A549 (cell line): ENCODE data around the gene STRA8. TPM values are rescaled to one million over a fixed set of nuclear protein-coding genes. Genes with fewer than 3 reads are reported as not detected.
A peak's percentile ranks its signal among the peaks of the same experiment; 100 is the strongest.

Experiments
- ATAC-seq, 2 experiments: fragments of 200-7000 bp in 1 of 2; fragments of >200 bp in 1 of 2; cut with Nextera tagmentation in 1 of 2; cut with Tn5 transposase in 1 of 2; 3 replicates each; pipeline versions ENCODE4 v1.8.0 to v1.9.1; 2018 to 2020; ENCODE audit warnings: mild to moderate bottlenecking in 1 of 2, moderate library complexity in 1 of 2
- CTCF ChIA-PET: fragments of 300-600 bp; sonication (Branson Sonifier 250); formaldehyde crosslinking; extraction: SDS; loops from one replicate; lab custom pipeline; 2021; ENCODE audit warnings: antibody characterized with exemption, inconsistent platforms; lab: Yijun Ruan, JAX
- POLR2A ChIA-PET: fragments of 350-600 bp; formaldehyde crosslinking; extraction: SDS; loops from one replicate; lab custom pipeline; 2021; ENCODE audit warnings: antibody characterized with exemption, inconsistent platforms; lab: Yijun Ruan, JAX
- DNase-seq, 2 experiments: peaks; one replicate each; pipeline versions ENCODE4 v3.0.0 to v3.0.0-alpha.2; 2011 to 2016; ENCODE audit warnings: low read depth in 1 of 2, low spot score in 1 of 2
- FAIRE-seq: peaks from 2 replicates; lab custom pipeline; 2011; peaks lifted over from hg19 to GRCh38; lab: Jason Lieb, UNC
- H3K27ac ChIP-seq, 2 experiments: fragments of >200 bp; sonication (Bioruptor Twin); formaldehyde crosslinking; 3 replicates each; pipeline ENCODE4 v1.5.1; 2016 to 2017
- H3K4me1 ChIP-seq: fragments of >200 bp; sonication (Bioruptor Twin); formaldehyde crosslinking; 3 replicates; pipeline ENCODE4 v1.6.1; 2016
- H3K4me2 ChIP-seq: fragments of >200 bp; sonication (Bioruptor Twin); formaldehyde crosslinking; 3 replicates; pipeline ENCODE4 v1.6.1; 2016
- H3K4me3 ChIP-seq: fragments of >200 bp; sonication (Bioruptor Twin); formaldehyde crosslinking; 3 replicates; pipeline ENCODE4 v1.5.1; 2016
- H3K9me3 ChIP-seq: fragments of >200 bp; sonication (Bioruptor Twin); formaldehyde crosslinking; 3 replicates; pipeline ENCODE4 v1.6.1; 2016
- CBX8 ChIP-seq: fragments of 200-600 bp; sonication (generic); IDR thresholded peaks from 2 replicates; pipeline ENCODE4 v1.6.1; 2016
- CEBPB ChIP-seq, 2 experiments: fragments of >200 bp in 1 of 2; sonication (Bioruptor Twin) in 1 of 2; formaldehyde crosslinking in 1 of 2; IDR thresholded peaks; 2 replicates each; pipeline ENCODE4 v1.6.1; 2012 to 2016
- CHD4 ChIP-seq: fragments of 200-600 bp; sonication (generic); IDR thresholded peaks from 2 replicates; pipeline ENCODE4 v1.6.1; 2016; ENCODE audit warnings: antibody characterized with exemption, mild to moderate bottlenecking, borderline replicate concordance
- EHMT2 ChIP-seq: fragments of 200-600 bp; sonication (generic); IDR thresholded peaks from 2 replicates; pipeline ENCODE4 v1.6.1; 2016; ENCODE audit warnings: antibody characterized with exemption, low read depth, mild to moderate bottlenecking, moderate library complexity
- FOSB ChIP-seq: fragments of 250-450 bp; sonication (Bioruptor Pico); IDR thresholded peaks from 2 replicates; pipeline ENCODE4 v1.5.0; 2020; ENCODE audit warnings: mild to moderate bottlenecking, moderate library complexity
- HDAC2 ChIP-seq: fragments of 200-600 bp; sonication (generic); IDR thresholded peaks from 2 replicates; pipeline ENCODE4 v1.6.1; 2016
- HEYL ChIP-seq: fragments of 250-450 bp; sonication (Bioruptor Pico); IDR thresholded peaks from 2 replicates; pipeline ENCODE4 v1.8.0; 2021; ENCODE audit warnings: mild to moderate bottlenecking, moderate library complexity
- HOXA7 ChIP-seq: fragments of 250-450 bp; sonication (Bioruptor Pico); IDR thresholded peaks from 2 replicates; pipeline ENCODE4 v1.5.0; 2020; ENCODE audit warnings: mild to moderate bottlenecking, moderate library complexity
- JUN ChIP-seq, 2 experiments: fragments of >200 bp; sonication (Bioruptor Twin); formaldehyde crosslinking; IDR thresholded peaks; 2 replicates in 1 of 2; 3 replicates in 1 of 2; pipeline ENCODE4 v1.6.1; 2016 to 2017
- JUNB ChIP-seq: fragments of >200 bp; sonication (Bioruptor Twin); formaldehyde crosslinking; IDR thresholded peaks from 2 replicates; pipeline ENCODE4 v1.6.1; 2016
- KDM5A ChIP-seq: fragments of 200-600 bp; sonication (generic); IDR thresholded peaks from 2 replicates; pipeline ENCODE4 v1.6.1; 2016; ENCODE audit warnings: antibody characterized with exemption, mild to moderate bottlenecking
- NPAS2 ChIP-seq: fragments of 250-450 bp; sonication (Bioruptor Pico); IDR thresholded peaks from 2 replicates; pipeline ENCODE4 v1.8.0; 2022; ENCODE audit warnings: mild to moderate bottlenecking, moderate library complexity, borderline replicate concordance
- PHF8 ChIP-seq: fragments of 200-600 bp; sonication (generic); IDR thresholded peaks from 2 replicates; pipeline ENCODE4 v1.6.1; 2016; ENCODE audit warnings: low read depth, mild to moderate bottlenecking, antibody characterized with exemption, moderate library complexity, borderline replicate concordance
- TP53 ChIP-seq: fragments of 250-450 bp; sonication (Bioruptor Pico); IDR thresholded peaks from 2 replicates; pipeline ENCODE4 v1.5.0; 2021; ENCODE audit warnings: mild to moderate bottlenecking, moderate library complexity
- ZFP36 ChIP-seq: fragments of 450-650 bp; IDR thresholded peaks from 2 replicates; pipeline ENCODE4 v1.6.1; 2014; ENCODE audit warnings: borderline replicate concordance; ENCODE audit not compliant: partially characterized antibody
- WGBS: methylation state at CpG from one replicate; pipeline ENCODE4 v1.1.6; 2017; ENCODE audit errors: missing lambda C conversion rate; 5-methylcytosine and 5-hydroxymethylcytosine counted together
- polyA plus RNA-seq, 4 experiments: library from polyadenylated mRNA; depleted of rRNA in 3 of 4; stranded (reverse); fragments of >200 nt; fragmentation: RNase III in 1 of 4; extraction: RNeasy Plus Mini Kit Qiagen cat#74134 plus additional on column Dnase treatment in 1 of 4; gene quantifications; 2 replicates in 3 of 4; 3 replicates in 1 of 4; pipeline ENCODE4 v1.2.3, GENCODE V29; 2011 to 2017
- small RNA-seq, 6 experiments: library from RNA; depleted of rRNA; stranded (forward); fragments of <200 nt; gene quantifications; one replicate each; pipeline ENCODE3, GENCODE V24; 2012

Gene STRA8
- polyA plus RNA-seq, 2 of the 4 experiments (the other 2 are of a cell fraction): not detected

DNA sequence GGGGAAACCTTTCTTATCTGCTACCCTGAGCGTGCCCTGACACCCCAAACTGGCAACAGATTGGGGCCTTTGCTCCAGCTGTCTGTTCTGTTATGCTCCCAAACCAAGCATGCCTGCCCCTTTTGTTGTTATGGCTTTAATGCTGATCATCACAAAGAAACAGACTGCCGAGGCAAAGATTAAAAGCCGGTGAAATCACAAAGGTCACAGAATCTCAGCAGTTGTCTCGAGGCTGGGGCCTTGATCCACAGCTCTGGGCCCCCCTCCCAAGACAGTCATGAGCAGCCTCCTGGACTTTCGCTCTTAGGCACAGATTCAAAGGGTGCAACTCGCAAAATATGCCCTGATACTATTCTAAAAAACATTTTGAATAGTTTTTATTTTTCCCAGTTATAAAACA lies 65.6 kb downstream of the STRA8 start:
- no peak for DNase-seq
- ChIA-PET POLR2A (no interaction called here), CTCF (interaction anchor here (1.3 to 2.3 kb wide), 3 partner anchors 12 to 31 kb away, joined by 4 to 8 read pairs (median 5); no protein-coding TSS in a partner anchor)

GRCh38 chr7:135300913-135301765 lies 67.5 kb downstream of the STRA8 start:
- Histone ChIP-seq H3K4me1 (peaks cover 5% of the 10 kb centered on the region; the same call in 1 of the 3 replicates), H3K4me2 (no peak overlapping the region), H3K4me3 (no peak overlapping the region), H3K27ac (no peak overlapping the region), H3K9me3 (peaks cover 9% of the 10 kb centered on the region; the same call in 2 of the 3 replicates)
- peak; percentile 43 to 62; a peak in 2 of 6 replicates for ATAC-seq
- FAIRE-seq: no peak
- no peak for TF ChIP-seq PHF8
- TF ChIP-seq HOXA7 (CRISPR knock-in tag): no peak
- no peak for TF ChIP-seq CEBPB (IDR thresholded peaks at IDR 0.05)
- no peak for TF ChIP-seq TP53 (CRISPR knock-in tag)
- no peak for TF ChIP-seq CBX8
- TF ChIP-seq HDAC2: no peak
- no peak for TF ChIP-seq KDM5A
- no peak for TF ChIP-seq ZFP36
- no peak for TF ChIP-seq NPAS2 (CRISPR knock-in tag)
- POLR2A ChIA-PET: interaction anchor here (1.5 kb wide), 1 partner anchor 10 kb away, joined by 4 read pairs; no protein-coding TSS in a partner anchor
- CTCF ChIA-PET: interaction anchor here (0.6 to 1.6 kb wide), 7 partner anchors 9 to 34 kb away, joined by 3 to 8 read pairs (median 3); no protein-coding TSS in a partner anchor
- WGBS: 51% methylated on average over 3 of the region's 3 CpGs
- DNase-seq: peak in 1 of 2 experiments; percentile 15

More for the DNA sequence above, 65.6 kb downstream of the STRA8 start:
- Histone ChIP-seq H3K27ac (no peak overlapping the region), H3K4me3 (no peak overlapping the region), H3K9me3 (peaks cover 9% of the 10 kb centered on the region; the same call in 2 of the 3 replicates), H3K4me1 (peaks cover 5% of the 10 kb centered on the region; the same call in 1 of the 3 replicates), H3K4me2 (no peak overlapping the region)
- WGBS: 63% methylated on average over 6 of the region's 6 CpGs
- FAIRE-seq: no peak
- ATAC-seq: no peak
- TF ChIP-seq CHD4: no peak
- TF ChIP-seq FOSB (CRISPR knock-in tag): no peak
- TF ChIP-seq JUNB: no peak
- TF ChIP-seq EHMT2: no peak
- no peak for TF ChIP-seq JUN (IDR thresholded peaks at IDR 0.05)
- TF ChIP-seq HEYL (CRISPR knock-in tag): no peak

Small RNA genes within 50 kb of the gene (small RNA-seq; reads per million reads assigned to genes)
- 0 to 10.2 (median 0.08) reads per million in 6 experiments for gene MIR6509

Other genes starting within 250 kb of the STRA8 start
- 4.2 and 4.3 TPM in 2 replicates for gene AGBL3, start 247.3 kb upstream of the STRA8 start, polyA plus RNA-seq (2011; rRNA removed)
- gene AGBL3, start 247.3 kb upstream of the STRA8 start, polyA plus RNA-seq (2017; fragmentation: RNase III; extraction: RNeasy Plus Mini Kit Qiagen cat#74134 plus additional on column Dnase treatment): 2.2 to 3.7 TPM (median 2.7 TPM) in 3 replicates
- 0.87 and 1.4 TPM in 2 replicates for gene TMEM140, start 85.8 kb upstream of the STRA8 start, polyA plus RNA-seq (2011; rRNA removed)
- 0.72 to 0.79 TPM (median 0.76 TPM) in 3 replicates for gene TMEM140, start 85.8 kb upstream of the STRA8 start, polyA plus RNA-seq (2017; fragmentation: RNase III; extraction: RNeasy Plus Mini Kit Qiagen cat#74134 plus additional on column Dnase treatment)
- 69.1 and 70.4 TPM in 2 replicates for gene CYREN, start 63.1 kb upstream of the STRA8 start, polyA plus RNA-seq (2011; rRNA removed)
- 59.3 to 61.1 TPM (median 59.5 TPM) in 3 replicates for gene CYREN, start 63.1 kb upstream of the STRA8 start, polyA plus RNA-seq (2017; fragmentation: RNase III; extraction: RNeasy Plus Mini Kit Qiagen cat#74134 plus additional on column Dnase treatment)
- 5.3 and 7.4 TPM in 2 replicates for gene WDR91, start 22.3 kb upstream of the STRA8 start, polyA plus RNA-seq (2011; rRNA removed)
- gene WDR91, start 22.3 kb upstream of the STRA8 start, polyA plus RNA-seq (2017; fragmentation: RNase III; extraction: RNeasy Plus Mini Kit Qiagen cat#74134 plus additional on column Dnase treatment): 4.6 to 5.5 TPM (median 5.1 TPM) in 3 replicates